CD4-positive, CD25-positive, alpha-beta regulatory T cell (primary cell): ENCODE measurements around the gene ZNF181. TPM values are rescaled to one million over a fixed set of nuclear protein-coding genes. Genes with fewer than 3 reads are reported as not detected.
A peak's percentile ranks its signal among the peaks of the same experiment; 100 is the strongest.

Experiments
- ATAC-seq, 2 donors: fragments of 150-1000 bp; cut with Tn5 transposase; one replicate each; pipeline ENCODE4 v1.10.0; 2021; ENCODE audit warnings: low read depth in 2 of 2, moderate number of reproducible peaks in 2 of 2, moderate library complexity in 1 of 2
- DNase-seq, 3 donors: peaks; one replicate each; pipeline versions ENCODE4 v3.0.0 to v3.0.0-alpha.2; 2012 to 2022; ENCODE audit warnings: mixed read lengths in 1 of 3
- H3K27ac ChIP-seq: one replicate; pipeline ENCODE4 v1.7.0; 2013; ENCODE audit warnings: mild to moderate bottlenecking, low read length; ENCODE audit not compliant: insufficient read depth, poor library complexity, severe bottlenecking
- H3K27me3 ChIP-seq: one replicate; pipeline ENCODE4 v1.7.0; 2013; ENCODE audit warnings: low read length; ENCODE audit not compliant: control insufficient read depth, insufficient read depth
- H3K36me3 ChIP-seq: one replicate; pipeline ENCODE4 v1.7.0; 2013; ENCODE audit warnings: mild to moderate bottlenecking, low read length, moderate library complexity; ENCODE audit not compliant: control insufficient read depth, insufficient read depth
- H3K4me1 ChIP-seq: 2 replicates; pipeline ENCODE4 v1.7.0; 2013; ENCODE audit warnings: mild to moderate bottlenecking, low read length; ENCODE audit not compliant: insufficient read depth, control insufficient read depth, poor library complexity, severe bottlenecking
- H3K4me3 ChIP-seq: one replicate; pipeline ENCODE4 v1.7.0; 2013; ENCODE audit warnings: low read depth, mild to moderate bottlenecking, low read length, moderate library complexity
- H3K9me3 ChIP-seq, 2 experiments: 1 replicate in 1 of 2; 2 replicates in 1 of 2; pipeline ENCODE4 v1.7.0; 2013; ENCODE audit warnings: low read length in 2 of 2, mild to moderate bottlenecking in 1 of 2, moderate library complexity in 1 of 2; ENCODE audit not compliant: control insufficient read depth in 2 of 2
- H3K27ac Mint-ChIP-seq, 3 donors: one replicate each; pipeline ENCODE4 v1.8.0; 2020 to 2022; ENCODE audit warnings: mild to moderate bottlenecking in 3 of 3, mixed read lengths in 3 of 3, moderate library complexity in 2 of 3
- H3K27me3 Mint-ChIP-seq: one replicate; pipeline ENCODE4 v1.8.0; 2022; ENCODE audit warnings: mild to moderate bottlenecking, mixed read lengths
- H3K36me3 Mint-ChIP-seq: one replicate; pipeline ENCODE4 v1.8.0; 2020; ENCODE audit warnings: mixed read lengths
- H3K4me1 Mint-ChIP-seq, 4 donors: one replicate each; pipeline ENCODE4 v1.8.0; 2020 to 2022; ENCODE audit warnings: mixed read lengths in 4 of 4, mild to moderate bottlenecking in 1 of 4
- H3K4me3 Mint-ChIP-seq, 4 donors: one replicate each; pipeline ENCODE4 v1.8.0; 2020 to 2022; ENCODE audit warnings: mild to moderate bottlenecking in 4 of 4, mixed read lengths in 4 of 4, moderate library complexity in 3 of 4
- H3K9me3 Mint-ChIP-seq, 7 donors: one replicate each; pipeline ENCODE4 v1.8.0; 2020 to 2022; ENCODE audit warnings: mixed read lengths in 7 of 7, mild to moderate bottlenecking in 3 of 7, moderate library complexity in 2 of 7
- polyA plus RNA-seq, 4 donors: library from polyadenylated mRNA; unstranded; fragments of 300-500 nt; fragmentation: Illumina TruSeq; gene quantifications; one replicate each; pipeline ENCODE4 v1.2.3, GENCODE V29; 2021
- total RNA-seq: library from RNA; stranded (reverse); gene quantifications from one replicate; pipeline ENCODE4 v1.2.3, GENCODE V29; 2022

ZNF181 gene
- total and polyA plus RNA-seq, 5 donors from 2014 or later = 4.8 to 32.5 (median 21.0) TPM

- H3K27ac ChIP-seq = no peak overlapping the region
- H3K4me1 ChIP-seq = no peaks in the 10 kb centered on the region
- DNase-seq (no peak), ATAC-seq (no peak)
- Mint-ChIP-seq H3K36me3 (no peaks in the 10 kb centered on the region), H3K27ac (no peak overlapping the region), H3K27me3 (peaks cover 14% of the 10 kb centered on the region), H3K4me3 (no peak overlapping the region), H3K4me1 (peaks cover 0 to 4% (median 2%) of the 10 kb centered on the region in 4 donors), H3K9me3 (peaks cover 0 to 19% (median 5%) of the 10 kb centered on the region in 7 donors)
- H3K27me3 ChIP-seq = peaks cover 3% of the 10 kb centered on the region
- no peak overlapping the region for H3K4me3 ChIP-seq
- H3K36me3 ChIP-seq = no peaks in the 10 kb centered on the region
- no peaks in the 10 kb centered on the region for H3K9me3 ChIP-seq
Observed at GRCh38 chr19:34707661-34708060, 26.4 kb upstream of the ZNF181 start.

GRCh38 chr19:34711890-34712289, 22.2 kb upstream of the ZNF181 start:
- Mint-ChIP-seq H3K36me3 (peaks cover 4% of the 10 kb centered on the region), H3K27ac (no peak overlapping the region)
- no peak for ATAC-seq

DNA sequence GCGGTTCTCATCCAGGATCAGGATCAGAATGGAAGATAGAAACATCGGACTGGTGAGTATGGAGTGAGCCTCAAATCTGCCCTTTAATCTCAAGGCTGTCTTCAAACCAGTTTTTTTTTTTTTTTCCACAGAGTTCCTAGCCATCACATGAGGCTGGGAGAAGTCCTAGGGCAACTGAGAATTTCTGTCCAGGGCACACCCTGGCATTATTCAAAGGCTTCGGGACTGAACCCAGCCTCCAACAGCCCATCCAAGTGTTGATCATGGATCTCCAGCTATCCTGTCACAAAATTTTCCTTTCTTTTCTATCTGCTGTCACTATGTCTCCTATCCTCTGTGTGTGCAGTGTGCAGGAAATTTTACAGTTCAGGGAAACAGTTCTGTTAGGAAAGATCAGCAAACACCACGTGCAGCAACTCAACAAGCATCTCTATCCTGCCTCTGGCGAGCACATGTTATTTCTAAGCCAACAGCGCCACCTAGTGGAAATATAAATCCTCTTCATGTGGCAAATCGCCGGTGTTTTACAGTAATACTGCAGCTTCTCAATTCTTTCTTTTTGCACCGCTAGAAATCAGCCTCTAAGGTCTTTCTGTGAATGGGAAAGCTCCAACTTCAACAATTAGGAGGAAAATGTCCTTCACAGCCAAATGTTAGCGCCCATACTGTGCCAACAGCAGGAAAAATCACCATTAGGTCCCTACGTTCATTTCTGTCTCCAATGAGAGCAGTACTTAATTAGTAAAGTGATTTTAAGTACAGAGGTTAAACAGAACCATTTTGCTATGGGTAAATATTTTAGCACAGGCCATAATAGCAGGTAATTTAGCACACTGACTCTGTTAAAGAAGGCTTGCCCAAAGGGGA, 21.4 kb upstream of the ZNF181 start:
- no peak overlapping the region for H3K27ac Mint-ChIP-seq
- Histone ChIP-seq H3K4me1 (no peaks in the 10 kb centered on the region), H3K27me3 (peaks cover 13% of the 10 kb centered on the region), H3K27ac (no peak overlapping the region), H3K4me3 (no peak overlapping the region), H3K9me3 (peaks cover 19% of the 10 kb centered on the region in 2 experiments), H3K36me3 (no peaks in the 10 kb centered on the region)
- peaks cover 27% of the 10 kb centered on the region for H3K27me3 Mint-ChIP-seq
- H3K4me3 Mint-ChIP-seq = no peak overlapping the region
- ATAC-seq = peak in 1 of 2 donors; percentile 50
- DNase-seq = peak; percentile 55 to 79 (median 76)
- peaks cover 0 to 6% (median 3%) of the 10 kb centered on the region in 4 donors for H3K4me1 Mint-ChIP-seq
- peaks cover 2 to 20% (median 7%) of the 10 kb centered on the region in 7 donors for H3K9me3 Mint-ChIP-seq
- peaks cover 4% of the 10 kb centered on the region for H3K36me3 Mint-ChIP-seq

More at GRCh38 chr19:34711890-34712289, 22.2 kb upstream of the ZNF181 start:
- Histone ChIP-seq H3K9me3 (peaks cover 19% of the 10 kb centered on the region in 2 experiments), H3K4me1 (no peaks in the 10 kb centered on the region), H3K27me3 (peaks cover 8% of the 10 kb centered on the region), H3K36me3 (no peaks in the 10 kb centered on the region), H3K27ac (no peak overlapping the region), H3K4me3 (no peak overlapping the region)
- H3K9me3 Mint-ChIP-seq = peaks cover 2 to 20% (median 8%) of the 10 kb centered on the region in 7 donors
- peaks cover 0 to 6% (median 3%) of the 10 kb centered on the region in 4 donors for H3K4me1 Mint-ChIP-seq
- no peak overlapping the region for H3K4me3 Mint-ChIP-seq
- no peak for DNase-seq
- H3K27me3 Mint-ChIP-seq = peaks cover 20% of the 10 kb centered on the region

DNA sequence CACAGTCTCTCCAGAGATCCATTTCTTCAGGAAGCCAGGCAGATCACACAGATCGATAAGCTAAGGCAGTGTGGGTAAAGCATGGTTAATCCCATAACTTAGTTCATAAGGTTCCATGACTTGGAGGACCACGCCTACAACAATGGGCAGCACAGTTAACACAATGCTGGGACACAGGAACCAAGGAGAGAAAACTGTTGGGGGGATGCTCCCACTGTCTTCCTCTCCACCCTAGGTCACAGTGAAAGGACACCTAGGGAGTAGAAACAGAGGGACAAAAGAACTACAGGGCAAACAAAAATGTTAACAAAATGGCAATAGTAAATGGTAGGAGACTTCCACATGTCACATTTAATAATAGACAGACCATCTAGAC, 20.8 kb upstream of the ZNF181 start:
- peaks cover 34% of the 10 kb centered on the region for H3K27me3 Mint-ChIP-seq
- peaks cover 2 to 20% (median 7%) of the 10 kb centered on the region in 7 donors for H3K9me3 Mint-ChIP-seq
- H3K4me3 ChIP-seq = no peak overlapping the region
- no peak overlapping the region for H3K4me3 Mint-ChIP-seq
- peaks cover 19% of the 10 kb centered on the region in 2 experiments for H3K9me3 ChIP-seq
- H3K36me3 ChIP-seq = no peaks in the 10 kb centered on the region
- DNase-seq = peak in 1 of 3 donors; percentile 13
- H3K27ac ChIP-seq = no peak overlapping the region
- no peaks in the 10 kb centered on the region for H3K4me1 ChIP-seq
- peaks cover 12% of the 10 kb centered on the region for H3K27me3 ChIP-seq
- no peak for ATAC-seq
- H3K4me1 Mint-ChIP-seq = peaks cover 0 to 6% (median 3%) of the 10 kb centered on the region in 4 donors
- no peak overlapping the region for H3K27ac Mint-ChIP-seq
- peaks cover 4% of the 10 kb centered on the region for H3K36me3 Mint-ChIP-seq

GRCh38 chr19:34715357-34715756, 18.7 kb upstream of the ZNF181 start:
- Mint-ChIP-seq H3K9me3 (peaks cover 2 to 20% (median 7%) of the 10 kb centered on the region in 7 donors), H3K36me3 (peaks cover 4% of the 10 kb centered on the region), H3K4me1 (peaks cover 0 to 6% (median 3%) of the 10 kb centered on the region in 4 donors), H3K4me3 (no peak overlapping the region), H3K27ac (no peak overlapping the region), H3K27me3 (peaks cover 37% of the 10 kb centered on the region)
- no peak for ATAC-seq
- no peak overlapping the region for H3K4me3 ChIP-seq
- DNase-seq = no peak
- H3K36me3 ChIP-seq = no peaks in the 10 kb centered on the region
- H3K27ac ChIP-seq = no peak overlapping the region
- H3K4me1 ChIP-seq = no peaks in the 10 kb centered on the region
- H3K9me3 ChIP-seq = peaks cover 19% of the 10 kb centered on the region in 2 experiments
- peaks cover 12% of the 10 kb centered on the region for H3K27me3 ChIP-seq

- peaks cover 42% of the 10 kb centered on the region for H3K27me3 Mint-ChIP-seq
- Histone ChIP-seq H3K4me1 (no peaks in the 10 kb centered on the region), H3K27ac (no peak overlapping the region), H3K4me3 (no peak overlapping the region), H3K36me3 (no peaks in the 10 kb centered on the region), H3K9me3 (no peaks in the 10 kb centered on the region), H3K27me3 (peaks cover 6% of the 10 kb centered on the region)
- DNase-seq (no peak), ATAC-seq (no peak)
- H3K4me1 Mint-ChIP-seq = no peaks in the 10 kb centered on the region
- H3K27ac Mint-ChIP-seq = no peak overlapping the region
- peaks cover 0 to 3% (median 0%) of the 10 kb centered on the region in 7 donors for H3K9me3 Mint-ChIP-seq
- H3K4me3 Mint-ChIP-seq = no peak overlapping the region
- H3K36me3 Mint-ChIP-seq = no peaks in the 10 kb centered on the region
Observed at GRCh38 chr19:34722353-34722752, 11.7 kb upstream of the ZNF181 start.

DNA sequence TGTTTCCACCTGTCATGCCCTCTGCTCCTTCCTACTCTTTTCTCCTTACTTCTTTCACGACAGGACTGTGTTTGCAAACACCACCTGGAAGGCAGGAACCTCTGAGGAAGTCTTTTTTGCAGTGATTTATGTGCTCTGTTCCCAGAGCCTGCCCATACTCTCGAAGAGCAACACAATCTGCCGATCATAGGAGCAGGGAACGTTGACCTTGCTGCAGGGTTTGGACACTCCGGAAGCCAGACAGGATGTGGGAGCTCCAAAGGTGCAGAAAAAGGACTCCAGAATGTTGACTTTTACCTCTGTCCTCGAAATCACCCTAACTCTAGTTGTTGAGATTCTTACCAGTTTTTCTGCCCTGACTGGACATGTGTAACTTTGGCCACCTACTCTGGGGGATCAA, 8.6 kb upstream of the ZNF181 start:
- peaks cover 37% of the 10 kb centered on the region for H3K27me3 Mint-ChIP-seq
- no peaks in the 10 kb centered on the region for H3K9me3 ChIP-seq
- H3K4me3 ChIP-seq = no peak overlapping the region
- H3K27ac ChIP-seq = no peak overlapping the region
- H3K36me3 ChIP-seq = no peaks in the 10 kb centered on the region
- peaks cover 0 to 2% (median 0%) of the 10 kb centered on the region in 7 donors for H3K9me3 Mint-ChIP-seq
- no peaks in the 10 kb centered on the region for H3K36me3 Mint-ChIP-seq
- H3K4me1 ChIP-seq = no peaks in the 10 kb centered on the region
- H3K27ac Mint-ChIP-seq = no peak overlapping the region
- ATAC-seq (no peak), DNase-seq (no peak)
- H3K4me1 Mint-ChIP-seq = no peaks in the 10 kb centered on the region
- no peak overlapping the region for H3K4me3 Mint-ChIP-seq
- H3K27me3 ChIP-seq = peaks cover 6% of the 10 kb centered on the region
